Measurements from ENCODE around the gene MYO1D.

Gene MYO1D

GRCh38 chr17:32871746-32872145 is 5.2 kb downstream of the MYO1D start:
- no peak overlapping the region for H4K5ac ChIP-seq (ENCODE audit: low read length)
- no peak overlapping the region for H3K9ac ChIP-seq (ENCODE audit: low read length)
- no peaks in the 10 kb centered on the region for H3K36me3 ChIP-seq (ENCODE audit: control insufficient read depth, insufficient read depth, low read length)
- WGBS (ENCODE audit: extremely low coverage, insufficient coverage, low lambda C conversion rate), result no CpG with 5 or more reads among the region's 5 CpGs
- peaks cover 17% of the 10 kb centered on the region for H3K79me1 ChIP-seq (ENCODE audit: low read length)
- H2BK5ac ChIP-seq (ENCODE audit: low read length), result no peak overlapping the region
- no peak overlapping the region for H3K4me2 ChIP-seq (ENCODE audit: low read length)
- no peak overlapping the region for H4K8ac ChIP-seq (ENCODE audit: low read depth, low read length)
- no peak overlapping the region for H3K56ac ChIP-seq (ENCODE audit: low read length)
- peaks cover 11% of the 10 kb centered on the region for H3K79me2 ChIP-seq (ENCODE audit: control insufficient read depth, insufficient read depth, low read length)
- no peak overlapping the region for H3K18ac ChIP-seq (ENCODE audit: low read length)
- no peak overlapping the region for H3K27ac ChIP-seq (ENCODE audit: low read depth, low read length)
- H2AK5ac ChIP-seq (ENCODE audit: low read length), result no peak overlapping the region
- no peaks in the 10 kb centered on the region for H3K27me3 ChIP-seq (ENCODE audit: insufficient read depth, low read length, poor library complexity)
- no peak overlapping the region for H2BK15ac ChIP-seq (replicated peaks; ENCODE audit: low read depth)
- no peak overlapping the region for H3K4ac ChIP-seq (ENCODE audit: low read depth, low read length)
- H3K4me1 ChIP-seq (ENCODE audit: control insufficient read depth, low read depth, low read length), result peaks cover 2% of the 10 kb centered on the region
- DNase-seq, result no peak
- H3K23ac ChIP-seq (ENCODE audit: low read length), result no peak overlapping the region
- H2BK120ac ChIP-seq (ENCODE audit: low read depth, low read length), result no peak overlapping the region
- H3K4me3 ChIP-seq (ENCODE audit: low read length), result no peak overlapping the region

GRCh38 chr17:32870969-32871368 is 6.0 kb downstream of the MYO1D start:
- DNase-seq, result no peak
- Histone ChIP-seq H3K23ac (ENCODE audit: low read length) (no peak overlapping the region), H2BK15ac (replicated peaks; ENCODE audit: low read depth) (no peak overlapping the region), H3K27ac (ENCODE audit: low read depth, low read length) (no peak overlapping the region), H3K4me3 (ENCODE audit: low read length) (no peak overlapping the region), H3K9ac (ENCODE audit: low read length) (no peak overlapping the region), H3K79me2 (ENCODE audit: control insufficient read depth, insufficient read depth, low read length) (peaks cover 11% of the 10 kb centered on the region), H4K5ac (ENCODE audit: low read length) (no peak overlapping the region), H3K4me1 (ENCODE audit: control insufficient read depth, low read depth, low read length) (peaks cover 2% of the 10 kb centered on the region), H3K27me3 (ENCODE audit: insufficient read depth, low read length, poor library complexity) (no peaks in the 10 kb centered on the region), H3K79me1 (ENCODE audit: low read length) (peaks cover 17% of the 10 kb centered on the region), H2BK5ac (ENCODE audit: low read length) (no peak overlapping the region), H3K56ac (ENCODE audit: low read length) (no peak overlapping the region), H3K18ac (ENCODE audit: low read length) (no peak overlapping the region), H3K4ac (ENCODE audit: low read depth, low read length) (no peak overlapping the region), H3K4me2 (ENCODE audit: low read length) (no peak overlapping the region), H4K8ac (ENCODE audit: low read depth, low read length) (no peak overlapping the region), H2BK120ac (ENCODE audit: low read depth, low read length) (no peak overlapping the region), H2AK5ac (ENCODE audit: low read length) (no peak overlapping the region), H3K36me3 (ENCODE audit: control insufficient read depth, insufficient read depth, low read length) (no peaks in the 10 kb centered on the region)
- no CpG with 5 or more reads among the region's 1 CpG for WGBS (ENCODE audit: extremely low coverage, insufficient coverage, low lambda C conversion rate)

- H3K56ac ChIP-seq (ENCODE audit: low read length), result no peak overlapping the region
- H3K18ac ChIP-seq (ENCODE audit: low read length), result no peak overlapping the region
- no peak overlapping the region for H3K9ac ChIP-seq (ENCODE audit: low read length)
- H3K79me2 ChIP-seq (ENCODE audit: control insufficient read depth, insufficient read depth, low read length), result peaks cover 9% of the 10 kb centered on the region
- no peak overlapping the region for H4K5ac ChIP-seq (ENCODE audit: low read length)
- H3K23ac ChIP-seq (ENCODE audit: low read length), result no peak overlapping the region
- H3K4me1 ChIP-seq (ENCODE audit: control insufficient read depth, low read depth, low read length), result no peaks in the 10 kb centered on the region
- no peak overlapping the region for H3K27ac ChIP-seq (ENCODE audit: low read depth, low read length)
- no peak overlapping the region for H3K4me3 ChIP-seq (ENCODE audit: low read length)
- no peak overlapping the region for H3K4ac ChIP-seq (ENCODE audit: low read depth, low read length)
- no peak overlapping the region for H4K8ac ChIP-seq (ENCODE audit: low read depth, low read length)
- no peak overlapping the region for H2AK5ac ChIP-seq (ENCODE audit: low read length)
- no peak overlapping the region for H2BK120ac ChIP-seq (ENCODE audit: low read depth, low read length)
- H3K79me1 ChIP-seq (ENCODE audit: low read length), result peaks cover 17% of the 10 kb centered on the region
- no peak overlapping the region for H3K4me2 ChIP-seq (ENCODE audit: low read length)
- no peak for DNase-seq
- no CpG with 5 or more reads among the region's 3 CpGs for WGBS (ENCODE audit: extremely low coverage, insufficient coverage, low lambda C conversion rate)
- no peak overlapping the region for H2BK5ac ChIP-seq (ENCODE audit: low read length)
- H3K27me3 ChIP-seq (ENCODE audit: insufficient read depth, low read length, poor library complexity), result no peaks in the 10 kb centered on the region
- H3K36me3 ChIP-seq (ENCODE audit: control insufficient read depth, insufficient read depth, low read length), result no peaks in the 10 kb centered on the region
- no peak overlapping the region for H2BK15ac ChIP-seq (replicated peaks; ENCODE audit: low read depth)
Observed at GRCh38 chr17:32870027-32870670, 6.8 kb downstream of the MYO1D start.

- no peak overlapping the region for H2AK5ac ChIP-seq (ENCODE audit: low read length)
- H3K36me3 ChIP-seq (ENCODE audit: control insufficient read depth, insufficient read depth, low read length), result no peaks in the 10 kb centered on the region
- no peak overlapping the region for H2BK120ac ChIP-seq (ENCODE audit: low read depth, low read length)
- no peak overlapping the region for H3K4ac ChIP-seq (ENCODE audit: low read depth, low read length)
- no peak overlapping the region for H3K56ac ChIP-seq (ENCODE audit: low read length)
- peaks cover 17% of the 10 kb centered on the region for H3K79me1 ChIP-seq (ENCODE audit: low read length)
- no peak overlapping the region for H3K9ac ChIP-seq (ENCODE audit: low read length)
- DNase-seq, result no peak
- no CpG with 5 or more reads among the region's 6 CpGs for WGBS (ENCODE audit: extremely low coverage, insufficient coverage, low lambda C conversion rate)
- H2BK15ac ChIP-seq (replicated peaks; ENCODE audit: low read depth), result no peak overlapping the region
- H4K8ac ChIP-seq (ENCODE audit: low read depth, low read length), result no peak overlapping the region
- no peak overlapping the region for H4K5ac ChIP-seq (ENCODE audit: low read length)
- H3K18ac ChIP-seq (ENCODE audit: low read length), result no peak overlapping the region
- H3K4me3 ChIP-seq (ENCODE audit: low read length), result no peak overlapping the region
- H3K79me2 ChIP-seq (ENCODE audit: control insufficient read depth, insufficient read depth, low read length), result peaks cover 9% of the 10 kb centered on the region
- no peak overlapping the region for H3K4me2 ChIP-seq (ENCODE audit: low read length)
- no peaks in the 10 kb centered on the region for H3K27me3 ChIP-seq (ENCODE audit: insufficient read depth, low read length, poor library complexity)
- H3K27ac ChIP-seq (ENCODE audit: low read depth, low read length), result no peak overlapping the region
- no peak overlapping the region for H2BK5ac ChIP-seq (ENCODE audit: low read length)
- H3K23ac ChIP-seq (ENCODE audit: low read length), result no peak overlapping the region
- H3K4me1 ChIP-seq (ENCODE audit: control insufficient read depth, low read depth, low read length), result no peaks in the 10 kb centered on the region
Observed at GRCh38 chr17:32869345-32870026, 7.4 kb downstream of the MYO1D start.

- DNase-seq, result no peak
Observed at GRCh38 chr17:32865141-32865540, 11.8 kb downstream of the MYO1D start.

More at GRCh38 chr17:32865141-32865540, 11.8 kb downstream of the MYO1D start:
- Histone ChIP-seq H3K27ac (ENCODE audit: low read depth, low read length) (no peak overlapping the region), H3K36me3 (ENCODE audit: control insufficient read depth, insufficient read depth, low read length) (no peaks in the 10 kb centered on the region), H3K79me1 (ENCODE audit: low read length) (peaks cover 4% of the 10 kb centered on the region), H3K18ac (ENCODE audit: low read length) (no peak overlapping the region), H4K5ac (ENCODE audit: low read length) (no peak overlapping the region), H3K27me3 (ENCODE audit: insufficient read depth, low read length, poor library complexity) (no peaks in the 10 kb centered on the region), H3K56ac (ENCODE audit: low read length) (no peak overlapping the region), H3K23ac (ENCODE audit: low read length) (no peak overlapping the region), H4K8ac (ENCODE audit: low read depth, low read length) (no peak overlapping the region), H3K4ac (ENCODE audit: low read depth, low read length) (no peak overlapping the region), H3K4me2 (ENCODE audit: low read length) (no peak overlapping the region), H3K4me1 (ENCODE audit: control insufficient read depth, low read depth, low read length) (no peaks in the 10 kb centered on the region), H2BK5ac (ENCODE audit: low read length) (no peak overlapping the region), H2AK5ac (ENCODE audit: low read length) (no peak overlapping the region), H3K4me3 (ENCODE audit: low read length) (no peak overlapping the region), H3K9ac (ENCODE audit: low read length) (no peak overlapping the region), H2BK15ac (replicated peaks; ENCODE audit: low read depth) (no peak overlapping the region), H3K79me2 (ENCODE audit: control insufficient read depth, insufficient read depth, low read length) (no peaks in the 10 kb centered on the region), H2BK120ac (ENCODE audit: low read depth, low read length) (no peak overlapping the region)
- no CpG with 5 or more reads among the region's 4 CpGs for WGBS (ENCODE audit: extremely low coverage, insufficient coverage, low lambda C conversion rate)
